Nephron (organoid): Measurements from ENCODE around the gene EMD.

Source experiments
- H3K27ac Mint-ChIP-seq, 3 experiments: 2 replicates each; pipeline ENCODE4 v1.8.0; 2020; ENCODE audit warnings: mixed read lengths in 3 of 3, mild to moderate bottlenecking in 2 of 3, moderate library complexity in 1 of 3
- H3K27me3 Mint-ChIP-seq: 2 replicates; pipeline ENCODE4 v1.8.0; 2021; ENCODE audit warnings: low read depth, mild to moderate bottlenecking, moderate library complexity, mixed read lengths
- H3K36me3 Mint-ChIP-seq: 2 replicates; pipeline ENCODE4 v1.8.0; 2020; ENCODE audit warnings: low read depth, mixed read lengths
- H3K4me1 Mint-ChIP-seq: 2 replicates; pipeline ENCODE4 v1.8.0; 2020; ENCODE audit warnings: mixed read lengths
- H3K4me3 Mint-ChIP-seq, 3 experiments: 2 replicates each; pipeline ENCODE4 v1.8.0; 2020; ENCODE audit warnings: mild to moderate bottlenecking in 3 of 3, mixed read lengths in 3 of 3, moderate library complexity in 2 of 3
- H3K9me3 Mint-ChIP-seq: 2 replicates; pipeline ENCODE4 v1.8.0; 2020; ENCODE audit warnings: mixed read lengths
- TF ChIP-seq, protein P1 (sequence below), 3 experiments: fragments of 200-600 bp; sonication (generic); IDR thresholded peaks; one replicate each; pipeline ENCODE4 v1.5.0; 2021; ENCODE audit warnings: antibody characterized with exemption in 3 of 3; ENCODE audit not compliant: unreplicated experiment in 3 of 3

Gene EMD

DNA sequence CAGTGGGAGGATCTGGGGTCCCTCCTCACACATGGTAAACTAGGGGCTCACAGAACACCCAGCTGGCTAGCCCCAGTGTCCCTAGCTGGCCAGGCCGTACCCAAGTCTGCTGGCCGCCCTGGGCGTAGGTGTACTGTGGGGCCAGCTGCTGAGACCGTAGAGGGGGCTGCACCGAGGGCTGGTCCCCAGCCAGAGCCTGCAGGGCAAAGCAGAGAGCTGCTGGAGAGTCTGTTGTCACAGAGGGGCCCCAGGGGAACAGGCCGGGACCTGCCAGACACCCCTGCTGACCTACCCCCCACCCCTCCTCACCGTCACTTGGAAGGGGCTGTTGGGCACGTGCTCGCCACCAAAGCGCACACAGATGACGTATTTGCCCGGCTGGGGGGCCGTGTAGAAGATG, 24.6 kb upstream of the EMD start:
- H3K4me3 Mint-ChIP-seq: no peak overlapping the region
- H3K36me3 Mint-ChIP-seq: peaks cover 15% of the 10 kb centered on the region
- H3K27ac Mint-ChIP-seq: no peak overlapping the region
- H3K9me3 Mint-ChIP-seq: peaks cover 5% of the 10 kb centered on the region
- TF ChIP-seq, protein P1, sequence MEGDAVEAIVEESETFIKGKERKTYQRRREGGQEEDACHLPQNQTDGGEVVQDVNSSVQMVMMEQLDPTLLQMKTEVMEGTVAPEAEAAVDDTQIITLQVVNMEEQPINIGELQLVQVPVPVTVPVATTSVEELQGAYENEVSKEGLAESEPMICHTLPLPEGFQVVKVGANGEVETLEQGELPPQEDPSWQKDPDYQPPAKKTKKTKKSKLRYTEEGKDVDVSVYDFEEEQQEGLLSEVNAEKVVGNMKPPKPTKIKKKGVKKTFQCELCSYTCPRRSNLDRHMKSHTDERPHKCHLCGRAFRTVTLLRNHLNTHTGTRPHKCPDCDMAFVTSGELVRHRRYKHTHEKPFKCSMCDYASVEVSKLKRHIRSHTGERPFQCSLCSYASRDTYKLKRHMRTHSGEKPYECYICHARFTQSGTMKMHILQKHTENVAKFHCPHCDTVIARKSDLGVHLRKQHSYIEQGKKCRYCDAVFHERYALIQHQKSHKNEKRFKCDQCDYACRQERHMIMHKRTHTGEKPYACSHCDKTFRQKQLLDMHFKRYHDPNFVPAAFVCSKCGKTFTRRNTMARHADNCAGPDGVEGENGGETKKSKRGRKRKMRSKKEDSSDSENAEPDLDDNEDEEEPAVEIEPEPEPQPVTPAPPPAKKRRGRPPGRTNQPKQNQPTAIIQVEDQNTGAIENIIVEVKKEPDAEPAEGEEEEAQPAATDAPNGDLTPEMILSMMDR (IDR thresholded peaks at IDR 0.05; ENCODE audit: unreplicated experiment in 3 of 3): no peak
- H3K27me3 Mint-ChIP-seq: no peaks in the 10 kb centered on the region
- H3K4me1 Mint-ChIP-seq: no peaks in the 10 kb centered on the region

DNA sequence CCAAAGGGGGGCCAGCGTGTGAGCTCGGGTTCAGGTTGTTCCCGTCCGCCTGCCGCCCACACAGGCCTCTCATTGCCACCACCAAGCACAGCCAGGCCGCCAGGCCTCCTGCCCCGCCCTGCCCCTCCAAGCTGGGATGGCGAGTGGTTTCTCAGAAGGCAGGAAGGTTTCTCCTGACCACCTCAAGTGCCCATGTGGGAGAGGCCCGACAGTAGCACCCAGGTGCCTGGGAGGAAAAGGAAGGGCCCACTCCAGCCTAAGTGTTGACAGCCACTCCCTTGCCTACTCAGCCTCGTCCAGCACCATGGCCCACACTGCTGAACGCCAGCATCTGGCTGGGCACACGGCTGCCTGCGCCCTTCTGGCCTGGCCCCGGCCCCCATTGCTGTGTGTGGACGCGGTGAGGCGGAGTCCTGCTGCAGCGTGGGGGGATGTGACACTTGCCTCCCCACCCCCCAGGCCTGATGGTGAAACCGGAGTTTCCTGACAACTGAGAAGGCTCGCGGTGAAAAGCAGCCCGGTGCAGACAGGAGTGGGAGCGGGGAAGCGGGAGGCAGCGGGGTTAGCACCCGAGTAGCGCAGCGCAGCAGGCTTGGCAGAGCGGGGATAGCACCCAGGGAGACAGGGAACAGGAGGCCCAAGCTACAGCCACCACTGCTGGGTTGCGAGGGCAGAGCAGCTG, 23.9 kb upstream of the EMD start:
- Mint-ChIP-seq H3K36me3 (peaks cover 15% of the 10 kb centered on the region), H3K9me3 (peaks cover 5% of the 10 kb centered on the region), H3K4me3 (no peak overlapping the region), H3K27ac (no peak overlapping the region), H3K27me3 (no peaks in the 10 kb centered on the region), H3K4me1 (no peaks in the 10 kb centered on the region)
- TF ChIP-seq, protein P1 (IDR thresholded peaks at IDR 0.05; ENCODE audit: unreplicated experiment in 3 of 3): no peak

DNA sequence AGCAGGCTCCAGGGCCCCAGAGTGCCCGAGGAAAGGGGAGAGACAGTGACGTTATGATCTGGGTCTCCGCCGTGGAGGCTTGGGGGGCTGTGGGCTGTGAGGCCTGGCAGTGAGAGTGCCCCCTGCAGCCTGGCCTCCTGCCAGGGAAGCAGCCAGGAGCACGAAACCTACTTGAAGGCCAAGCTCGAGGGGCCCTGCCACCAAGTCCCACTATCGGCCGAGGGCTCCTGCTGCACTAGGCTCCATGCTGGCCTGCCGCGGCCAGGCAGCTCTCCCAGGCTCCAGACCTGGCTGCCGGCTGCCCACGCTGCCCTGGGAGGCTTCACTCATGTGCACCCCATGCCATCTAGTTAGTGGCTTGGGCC, 23.3 kb upstream of the EMD start:
- Mint-ChIP-seq H3K4me3 (no peak overlapping the region), H3K27ac (no peak overlapping the region), H3K4me1 (no peaks in the 10 kb centered on the region), H3K36me3 (peaks cover 18% of the 10 kb centered on the region), H3K27me3 (no peaks in the 10 kb centered on the region), H3K9me3 (peaks cover 5% of the 10 kb centered on the region)
- TF ChIP-seq, protein P1 (IDR thresholded peaks at IDR 0.05; ENCODE audit: unreplicated experiment in 3 of 3): no peak

DNA sequence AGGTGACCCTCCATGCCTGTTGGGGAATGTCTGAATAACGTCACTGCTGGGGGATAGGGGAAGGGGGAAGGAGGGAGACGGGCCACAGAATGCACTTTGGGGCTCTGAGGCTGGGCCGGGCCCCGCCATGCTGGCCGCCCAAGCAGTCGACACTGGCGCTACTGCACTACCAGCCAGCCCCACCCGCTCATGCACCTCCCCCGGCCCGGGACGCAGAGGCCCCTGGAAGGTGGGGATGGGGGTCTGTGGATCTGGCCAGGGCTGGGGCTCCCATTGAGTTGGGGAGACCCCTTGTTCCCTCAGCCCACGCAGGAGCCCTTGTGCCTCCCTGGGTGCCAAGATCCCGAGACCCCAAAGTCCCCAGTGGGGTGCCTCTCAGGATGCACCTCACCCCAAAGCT, 22.5 kb upstream of the EMD start:
- Mint-ChIP-seq H3K27me3 (no peaks in the 10 kb centered on the region), H3K36me3 (peaks cover 18% of the 10 kb centered on the region), H3K4me1 (no peaks in the 10 kb centered on the region), H3K4me3 (no peak overlapping the region), H3K9me3 (peaks cover 5% of the 10 kb centered on the region), H3K27ac (no peak overlapping the region)
- TF ChIP-seq, protein P1 (IDR thresholded peaks at IDR 0.05; ENCODE audit: unreplicated experiment in 3 of 3): no peak

DNA sequence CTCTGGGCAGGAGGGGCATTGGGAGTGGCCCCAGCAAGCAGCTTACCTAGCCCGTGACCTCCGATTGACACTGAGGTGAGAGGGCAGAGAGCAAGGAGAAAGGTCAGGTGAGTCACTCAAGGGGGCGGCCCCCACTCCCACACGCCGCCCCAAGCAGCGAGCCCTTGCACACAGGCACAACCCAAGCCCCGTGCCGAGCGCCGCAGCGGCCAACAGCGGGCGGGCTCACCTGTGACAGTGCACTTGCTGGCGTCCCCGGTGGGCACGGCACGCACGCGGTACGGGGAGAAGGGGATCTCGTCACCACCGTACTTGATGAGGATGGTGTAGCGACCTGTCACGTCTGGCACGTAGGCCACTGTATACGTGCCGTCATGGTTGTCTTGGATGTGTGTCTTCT, 21.9 kb upstream of the EMD start:
- H3K9me3 Mint-ChIP-seq: peaks cover 5% of the 10 kb centered on the region
- TF ChIP-seq, protein P1 (IDR thresholded peaks at IDR 0.05; ENCODE audit: unreplicated experiment in 3 of 3): no peak
- no peaks in the 10 kb centered on the region for H3K4me1 Mint-ChIP-seq
- H3K4me3 Mint-ChIP-seq: no peak overlapping the region
- peaks cover 18% of the 10 kb centered on the region for H3K36me3 Mint-ChIP-seq
- H3K27ac Mint-ChIP-seq: no peak overlapping the region
- no peaks in the 10 kb centered on the region for H3K27me3 Mint-ChIP-seq

DNA sequence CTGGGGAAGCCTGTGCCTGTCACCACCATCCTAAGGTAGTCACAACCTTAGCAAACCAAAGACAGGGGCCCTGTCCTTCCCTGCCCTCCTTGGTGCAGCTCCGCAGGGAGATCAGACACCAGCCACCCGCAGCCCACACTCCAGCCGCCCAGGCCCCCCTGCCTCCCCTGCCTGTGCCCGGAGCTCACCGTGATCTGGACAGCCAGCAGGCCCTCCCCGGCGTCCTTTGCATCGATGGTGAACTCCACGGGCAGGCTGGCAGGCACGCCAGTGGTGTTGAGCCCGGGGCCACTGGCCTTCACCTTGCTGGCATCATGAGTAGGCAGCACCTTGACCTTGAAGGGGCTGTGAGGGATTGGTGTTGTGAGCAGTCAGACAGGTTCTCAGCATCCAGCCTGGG, 21.1 kb upstream of the EMD start:
- Mint-ChIP-seq H3K4me1 (no peaks in the 10 kb centered on the region), H3K9me3 (peaks cover 5% of the 10 kb centered on the region), H3K27ac (no peak overlapping the region), H3K36me3 (peaks cover 23% of the 10 kb centered on the region), H3K27me3 (no peaks in the 10 kb centered on the region), H3K4me3 (no peak overlapping the region)
- TF ChIP-seq, protein P1 (IDR thresholded peaks at IDR 0.05; ENCODE audit: unreplicated experiment in 3 of 3): no peak
